ENCODE data around the gene UQCRQ.

Gene UQCRQ

DNA sequence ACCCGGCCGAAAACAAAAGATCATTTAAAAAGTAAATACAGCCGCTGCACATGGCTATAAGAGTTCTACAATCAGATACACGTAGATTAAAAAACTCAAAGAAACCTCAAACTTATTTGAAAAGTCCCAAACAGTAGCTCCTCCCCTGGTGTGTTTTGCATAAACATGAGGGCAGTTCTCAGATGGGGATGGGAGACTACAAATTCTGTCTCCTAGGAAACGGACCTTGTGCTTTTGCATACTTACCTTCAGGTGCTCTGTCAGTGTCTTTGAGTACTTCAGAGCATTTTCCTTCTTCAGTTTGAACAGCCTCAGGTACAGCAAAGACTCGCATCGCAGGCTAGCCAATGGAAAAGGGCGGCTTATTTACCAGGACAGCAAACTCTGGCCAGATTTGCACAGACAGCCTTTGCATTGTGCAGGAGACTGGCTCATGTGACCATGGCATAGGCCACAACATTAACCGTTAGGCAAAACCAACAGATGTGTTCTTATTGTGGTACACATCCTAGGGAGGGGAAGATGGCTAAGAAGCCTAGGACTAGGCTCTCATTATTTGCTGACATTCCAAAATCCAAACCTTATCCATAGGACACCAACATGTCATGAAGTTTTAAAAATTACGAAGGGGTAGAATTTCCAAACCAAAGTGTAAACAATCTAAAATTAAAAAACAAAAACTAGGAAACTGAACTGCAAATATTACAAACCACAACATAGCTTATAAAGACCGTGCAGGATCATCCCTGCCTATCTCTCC is 19.8 kb downstream of the UQCRQ start:
- Histone ChIP-seq H3K27me3 (ENCODE audit: insufficient read depth, low read length) (no peaks in the 10 kb centered on the region), H3K9me3 (ENCODE audit: low read length) (no peaks in the 10 kb centered on the region), H3K36me3 (ENCODE audit: insufficient read depth, low read length) (peaks cover 73% of the 10 kb centered on the region), H3K4me1 (ENCODE audit: insufficient read depth, low read length) (no peaks in the 10 kb centered on the region), H3K4me3 (ENCODE audit: low read length) (no peak overlapping the region), H2AFZ (ENCODE audit: low read depth, low read length) (no peak overlapping the region)

DNA sequence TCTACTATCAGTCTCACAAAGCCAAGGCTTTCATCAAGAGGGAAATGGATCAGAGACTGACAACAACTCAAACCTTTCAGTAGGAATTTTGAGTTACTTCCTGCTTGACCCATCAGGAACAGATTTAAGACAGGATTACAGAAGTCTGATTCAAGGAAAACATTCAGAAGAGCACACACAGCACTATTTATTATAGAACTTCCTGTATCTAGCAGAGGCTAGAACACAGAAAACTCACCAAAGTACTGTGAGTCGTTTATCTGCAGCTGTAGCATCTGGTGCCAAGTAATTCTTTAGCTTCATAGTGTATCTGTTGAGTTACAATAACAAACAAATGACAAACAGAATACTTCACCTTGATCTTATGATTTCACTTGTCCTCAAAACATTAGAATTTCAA is 20.8 kb downstream of the UQCRQ start:
- Histone ChIP-seq H3K9me3 (ENCODE audit: low read length) (no peaks in the 10 kb centered on the region), H3K36me3 (ENCODE audit: insufficient read depth, low read length) (peaks cover 74% of the 10 kb centered on the region), H3K4me1 (ENCODE audit: insufficient read depth, low read length) (no peaks in the 10 kb centered on the region), H3K27me3 (ENCODE audit: insufficient read depth, low read length) (no peaks in the 10 kb centered on the region), H3K4me3 (ENCODE audit: low read length) (no peak overlapping the region), H2AFZ (ENCODE audit: low read depth, low read length) (no peak overlapping the region)

- no peaks in the 10 kb centered on the region for H3K27me3 ChIP-seq (ENCODE audit: insufficient read depth, low read length)
- H3K9me3 ChIP-seq (ENCODE audit: low read length): no peaks in the 10 kb centered on the region
- no peak overlapping the region for H2AFZ ChIP-seq (ENCODE audit: low read depth, low read length)
- no peaks in the 10 kb centered on the region for H3K4me1 ChIP-seq (ENCODE audit: insufficient read depth, low read length)
- no peak overlapping the region for H3K4me3 ChIP-seq (ENCODE audit: low read length)
- peaks cover 83% of the 10 kb centered on the region for H3K36me3 ChIP-seq (ENCODE audit: insufficient read depth, low read length)
Observed at GRCh38 chr5:132889501-132889900, 23.1 kb downstream of the UQCRQ start.

GRCh38 chr5:132890817-132891216 is 24.4 kb downstream of the UQCRQ start:
- Histone ChIP-seq H3K27me3 (ENCODE audit: insufficient read depth, low read length) (no peaks in the 10 kb centered on the region), H2AFZ (ENCODE audit: low read depth, low read length) (no peak overlapping the region), H3K36me3 (ENCODE audit: insufficient read depth, low read length) (peaks cover 90% of the 10 kb centered on the region), H3K9me3 (ENCODE audit: low read length) (no peaks in the 10 kb centered on the region), H3K4me3 (ENCODE audit: low read length) (no peak overlapping the region), H3K4me1 (ENCODE audit: insufficient read depth, low read length) (no peaks in the 10 kb centered on the region)

- Histone ChIP-seq H3K36me3 (ENCODE audit: insufficient read depth, low read length) (peaks cover 74% of the 10 kb centered on the region), H3K4me1 (ENCODE audit: insufficient read depth, low read length) (no peaks in the 10 kb centered on the region), H3K27me3 (ENCODE audit: insufficient read depth, low read length) (no peaks in the 10 kb centered on the region), H3K4me3 (ENCODE audit: low read length) (no peak overlapping the region), H3K9me3 (ENCODE audit: low read length) (no peaks in the 10 kb centered on the region), H2AFZ (ENCODE audit: low read depth, low read length) (no peak overlapping the region)
Observed at GRCh38 chr5:132895719-132896305, 29.4 kb downstream of the UQCRQ start.

GRCh38 chr5:132896685-132897084 is 30.2 kb downstream of the UQCRQ start:
- H3K27me3 ChIP-seq (ENCODE audit: insufficient read depth, low read length): no peaks in the 10 kb centered on the region
- H2AFZ ChIP-seq (ENCODE audit: low read depth, low read length): no peak overlapping the region
- H3K36me3 ChIP-seq (ENCODE audit: insufficient read depth, low read length): peaks cover 66% of the 10 kb centered on the region
- H3K4me3 ChIP-seq (ENCODE audit: low read length): no peak overlapping the region
- H3K9me3 ChIP-seq (ENCODE audit: low read length): no peaks in the 10 kb centered on the region
- H3K4me1 ChIP-seq (ENCODE audit: insufficient read depth, low read length): no peaks in the 10 kb centered on the region

DNA sequence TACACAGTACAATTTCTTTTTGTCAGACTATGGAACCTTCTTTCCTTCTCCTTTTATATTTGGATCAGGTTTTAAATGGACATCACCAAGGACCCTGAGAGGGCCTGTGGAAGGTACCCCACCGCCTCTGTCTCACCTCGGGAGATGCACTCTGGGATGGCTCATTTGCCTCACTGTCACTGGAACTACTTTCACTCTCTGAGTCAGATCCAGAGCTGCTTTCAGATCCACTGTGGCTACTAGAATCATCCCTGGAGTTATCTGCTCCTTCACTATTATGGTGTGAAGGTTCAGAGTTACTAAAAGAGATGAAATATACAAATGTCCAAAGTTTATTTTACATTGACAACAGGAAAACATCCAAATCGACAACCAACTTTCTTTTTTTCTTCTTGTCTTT is 31.7 kb downstream of the UQCRQ start:
- no peak overlapping the region for H2AFZ ChIP-seq (ENCODE audit: low read depth, low read length)
- H3K9me3 ChIP-seq (ENCODE audit: low read length): no peaks in the 10 kb centered on the region
- H3K4me3 ChIP-seq (ENCODE audit: low read length): no peak overlapping the region
- peaks cover 58% of the 10 kb centered on the region for H3K36me3 ChIP-seq (ENCODE audit: insufficient read depth, low read length)
- H3K27me3 ChIP-seq (ENCODE audit: insufficient read depth, low read length): no peaks in the 10 kb centered on the region
- no peaks in the 10 kb centered on the region for H3K4me1 ChIP-seq (ENCODE audit: insufficient read depth, low read length)

- Histone ChIP-seq H3K36me3 (ENCODE audit: insufficient read depth, low read length) (peaks cover 44% of the 10 kb centered on the region), H3K27me3 (ENCODE audit: insufficient read depth, low read length) (no peaks in the 10 kb centered on the region), H3K9me3 (ENCODE audit: low read length) (no peaks in the 10 kb centered on the region), H2AFZ (ENCODE audit: low read depth, low read length) (no peak overlapping the region), H3K4me1 (ENCODE audit: insufficient read depth, low read length) (no peaks in the 10 kb centered on the region), H3K4me3 (ENCODE audit: low read length) (no peak overlapping the region)
Observed at GRCh38 chr5:132901036-132901435, 34.6 kb downstream of the UQCRQ start.

GRCh38 chr5:132901730-132902129 is 35.3 kb downstream of the UQCRQ start:
- no peaks in the 10 kb centered on the region for H3K4me1 ChIP-seq (ENCODE audit: insufficient read depth, low read length)
- H3K36me3 ChIP-seq (ENCODE audit: insufficient read depth, low read length): peaks cover 38% of the 10 kb centered on the region
- no peaks in the 10 kb centered on the region for H3K9me3 ChIP-seq (ENCODE audit: low read length)
- H3K4me3 ChIP-seq (ENCODE audit: low read length): no peak overlapping the region
- no peaks in the 10 kb centered on the region for H3K27me3 ChIP-seq (ENCODE audit: insufficient read depth, low read length)
- H2AFZ ChIP-seq (ENCODE audit: low read depth, low read length): no peak overlapping the region

DNA sequence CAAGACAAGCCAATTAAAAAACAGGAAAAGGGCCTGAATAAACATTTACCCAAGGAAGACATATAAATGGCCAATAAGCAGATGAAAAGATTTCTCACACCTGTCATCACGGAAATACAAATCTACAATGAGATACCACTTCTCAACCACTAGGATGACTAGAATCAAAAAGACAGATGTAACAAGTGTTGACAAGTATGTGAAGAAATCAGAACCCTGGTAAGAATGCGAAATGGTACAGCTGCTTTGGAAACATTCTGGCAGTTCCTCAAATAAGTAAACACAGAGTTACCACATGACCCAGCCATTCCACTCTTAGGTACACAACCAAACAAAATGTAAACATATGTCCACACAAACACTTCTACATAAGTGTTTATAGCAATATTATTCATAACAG is 39.5 kb downstream of the UQCRQ start:
- H2AFZ ChIP-seq (ENCODE audit: low read depth, low read length): no peak overlapping the region
- peaks cover 43% of the 10 kb centered on the region for H3K36me3 ChIP-seq (ENCODE audit: insufficient read depth, low read length)
- H3K4me3 ChIP-seq (ENCODE audit: low read length): no peak overlapping the region
- H3K4me1 ChIP-seq (ENCODE audit: insufficient read depth, low read length): no peaks in the 10 kb centered on the region
- H3K27me3 ChIP-seq (ENCODE audit: insufficient read depth, low read length): no peaks in the 10 kb centered on the region
- H3K9me3 ChIP-seq (ENCODE audit: low read length): no peaks in the 10 kb centered on the region

DNA sequence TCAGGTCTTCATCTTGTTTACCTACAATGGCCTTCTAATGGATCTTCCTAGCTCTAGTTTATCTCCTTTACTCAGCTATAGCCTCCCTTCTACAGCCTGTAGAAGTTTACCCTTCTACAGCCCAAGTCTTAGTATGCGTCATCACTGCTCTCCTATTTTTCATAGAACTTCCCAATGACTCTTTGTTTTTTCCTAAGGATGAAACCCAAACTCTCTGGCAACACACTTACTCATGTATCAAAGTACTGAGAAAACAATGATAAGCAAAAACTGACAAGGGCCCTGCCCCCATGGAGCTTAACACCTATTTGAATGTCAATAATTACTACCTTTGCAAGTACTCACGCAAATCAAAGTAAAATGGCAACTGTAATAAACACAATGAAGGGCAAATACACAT is 40.7 kb downstream of the UQCRQ start:
- no peaks in the 10 kb centered on the region for H3K4me1 ChIP-seq (ENCODE audit: insufficient read depth, low read length)
- peaks cover 54% of the 10 kb centered on the region for H3K36me3 ChIP-seq (ENCODE audit: insufficient read depth, low read length)
- H3K9me3 ChIP-seq (ENCODE audit: low read length): no peaks in the 10 kb centered on the region
- no peaks in the 10 kb centered on the region for H3K27me3 ChIP-seq (ENCODE audit: insufficient read depth, low read length)
- no peak overlapping the region for H2AFZ ChIP-seq (ENCODE audit: low read depth, low read length)
- no peak overlapping the region for H3K4me3 ChIP-seq (ENCODE audit: low read length)

- Histone ChIP-seq H2AFZ (ENCODE audit: low read depth, low read length) (no peak overlapping the region), H3K4me1 (ENCODE audit: insufficient read depth, low read length) (no peaks in the 10 kb centered on the region), H3K27me3 (ENCODE audit: insufficient read depth, low read length) (no peaks in the 10 kb centered on the region), H3K36me3 (ENCODE audit: insufficient read depth, low read length) (peaks cover 59% of the 10 kb centered on the region), H3K9me3 (ENCODE audit: low read length) (no peaks in the 10 kb centered on the region), H3K4me3 (ENCODE audit: low read length) (no peak overlapping the region)
Observed at GRCh38 chr5:132909702-132910101, 43.3 kb downstream of the UQCRQ start.

DNA sequence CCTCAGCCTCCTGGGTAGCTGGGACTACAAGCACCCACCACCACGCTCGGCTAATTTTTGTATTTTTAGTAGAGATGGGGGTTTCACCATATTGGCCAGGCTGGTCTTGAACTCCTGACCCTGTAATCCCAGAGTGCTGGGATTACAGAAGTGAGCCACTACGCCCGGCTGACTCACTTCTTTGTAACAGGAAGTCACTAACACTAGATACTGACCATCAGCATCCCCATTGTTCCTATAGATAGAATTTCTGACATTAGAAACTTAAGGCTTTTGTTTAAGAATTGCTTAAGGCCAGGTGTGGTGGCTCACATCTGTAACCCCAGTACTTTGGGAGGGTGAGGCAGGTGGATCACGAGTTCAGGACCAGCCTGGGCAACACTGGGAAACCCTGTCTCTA is 49.2 kb downstream of the UQCRQ start:
- Histone ChIP-seq H3K36me3 (ENCODE audit: insufficient read depth, low read length) (peaks cover 50% of the 10 kb centered on the region), H3K9me3 (ENCODE audit: low read length) (peaks cover 2% of the 10 kb centered on the region), H2AFZ (ENCODE audit: low read depth, low read length) (no peak overlapping the region), H3K27me3 (ENCODE audit: insufficient read depth, low read length) (no peaks in the 10 kb centered on the region), H3K4me3 (ENCODE audit: low read length) (no peak overlapping the region), H3K4me1 (ENCODE audit: insufficient read depth, low read length) (no peaks in the 10 kb centered on the region)

GRCh38 chr5:132916086-132916485 is 49.6 kb downstream of the UQCRQ start:
- H3K36me3 ChIP-seq (ENCODE audit: insufficient read depth, low read length): peaks cover 46% of the 10 kb centered on the region
- no peak overlapping the region for H3K4me3 ChIP-seq (ENCODE audit: low read length)
- no peak overlapping the region for H2AFZ ChIP-seq (ENCODE audit: low read depth, low read length)
- H3K4me1 ChIP-seq (ENCODE audit: insufficient read depth, low read length): no peaks in the 10 kb centered on the region
- H3K9me3 ChIP-seq (ENCODE audit: low read length): peaks cover 2% of the 10 kb centered on the region
- no peaks in the 10 kb centered on the region for H3K27me3 ChIP-seq (ENCODE audit: insufficient read depth, low read length)

Data from neuron (in vitro differentiated cells).